ENCODE results near the gene SDK1. TPM values are rescaled to one million over a fixed set of nuclear protein-coding genes. Genes with fewer than 3 reads are reported as not detected.

SDK1 gene
- total RNA-seq, 1 experiment from 2014 or later = 9.3 TPM

DNA sequence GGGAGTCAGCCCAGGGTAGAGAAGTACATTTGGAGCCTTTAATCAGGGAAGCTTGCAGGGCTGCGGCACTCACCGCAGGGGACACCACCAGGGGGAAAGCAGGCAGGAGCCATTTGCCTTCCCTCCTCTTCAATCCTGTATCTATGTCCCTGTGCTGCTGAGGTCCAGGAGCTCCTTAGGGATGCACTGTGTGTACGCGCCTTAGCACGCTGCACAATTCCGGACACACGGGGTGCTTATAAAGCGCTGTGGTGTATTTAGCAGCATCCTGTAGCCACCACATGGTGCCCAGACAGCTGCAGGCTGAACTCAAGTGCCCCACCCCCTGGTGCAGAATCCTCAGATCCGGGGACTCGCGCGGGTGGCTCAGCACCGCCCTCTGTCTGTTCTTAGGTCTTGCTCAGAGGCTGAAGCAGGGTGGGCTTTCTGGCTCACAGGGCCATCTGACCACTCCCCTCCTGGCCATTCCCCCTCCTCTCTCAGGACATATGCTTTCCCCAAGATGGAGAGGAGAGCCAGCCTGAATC lies 421.4 kb downstream of the SDK1 start (continued):
- TF ChIP-seq, protein P1, sequence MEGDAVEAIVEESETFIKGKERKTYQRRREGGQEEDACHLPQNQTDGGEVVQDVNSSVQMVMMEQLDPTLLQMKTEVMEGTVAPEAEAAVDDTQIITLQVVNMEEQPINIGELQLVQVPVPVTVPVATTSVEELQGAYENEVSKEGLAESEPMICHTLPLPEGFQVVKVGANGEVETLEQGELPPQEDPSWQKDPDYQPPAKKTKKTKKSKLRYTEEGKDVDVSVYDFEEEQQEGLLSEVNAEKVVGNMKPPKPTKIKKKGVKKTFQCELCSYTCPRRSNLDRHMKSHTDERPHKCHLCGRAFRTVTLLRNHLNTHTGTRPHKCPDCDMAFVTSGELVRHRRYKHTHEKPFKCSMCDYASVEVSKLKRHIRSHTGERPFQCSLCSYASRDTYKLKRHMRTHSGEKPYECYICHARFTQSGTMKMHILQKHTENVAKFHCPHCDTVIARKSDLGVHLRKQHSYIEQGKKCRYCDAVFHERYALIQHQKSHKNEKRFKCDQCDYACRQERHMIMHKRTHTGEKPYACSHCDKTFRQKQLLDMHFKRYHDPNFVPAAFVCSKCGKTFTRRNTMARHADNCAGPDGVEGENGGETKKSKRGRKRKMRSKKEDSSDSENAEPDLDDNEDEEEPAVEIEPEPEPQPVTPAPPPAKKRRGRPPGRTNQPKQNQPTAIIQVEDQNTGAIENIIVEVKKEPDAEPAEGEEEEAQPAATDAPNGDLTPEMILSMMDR (IDR thresholded peaks at IDR 0.05) = 0 out of 2 replicates have a peak, but pooled peaks have one; percentile 16
- TF ChIP-seq ELF4 (CRISPR knock-in tag; IDR thresholded peaks at IDR 0.05; ENCODE audit: low read depth) (no peak), PRRX2 (CRISPR knock-in tag; IDR thresholded peaks at IDR 0.05) (no peak), FOXP1 (CRISPR knock-in tag; IDR thresholded peaks at IDR 0.05; ENCODE audit: borderline replicate concordance) (no peak), CREM (CRISPR knock-in tag; IDR thresholded peaks at IDR 0.05) (no peak), EMX1 (CRISPR knock-in tag; IDR thresholded peaks at IDR 0.05) (no peak), IRF2 (CRISPR knock-in tag; IDR thresholded peaks at IDR 0.05; ENCODE audit: borderline replicate concordance, low read depth) (no peak), ETV6 (CRISPR knock-in tag; IDR thresholded peaks at IDR 0.05) (peak; percentile 56; the same call in 1 of the 2 replicates), GABPB1 (CRISPR knock-in tag; IDR thresholded peaks at IDR 0.05) (no peak)
- TF ChIP-seq, protein P2, sequence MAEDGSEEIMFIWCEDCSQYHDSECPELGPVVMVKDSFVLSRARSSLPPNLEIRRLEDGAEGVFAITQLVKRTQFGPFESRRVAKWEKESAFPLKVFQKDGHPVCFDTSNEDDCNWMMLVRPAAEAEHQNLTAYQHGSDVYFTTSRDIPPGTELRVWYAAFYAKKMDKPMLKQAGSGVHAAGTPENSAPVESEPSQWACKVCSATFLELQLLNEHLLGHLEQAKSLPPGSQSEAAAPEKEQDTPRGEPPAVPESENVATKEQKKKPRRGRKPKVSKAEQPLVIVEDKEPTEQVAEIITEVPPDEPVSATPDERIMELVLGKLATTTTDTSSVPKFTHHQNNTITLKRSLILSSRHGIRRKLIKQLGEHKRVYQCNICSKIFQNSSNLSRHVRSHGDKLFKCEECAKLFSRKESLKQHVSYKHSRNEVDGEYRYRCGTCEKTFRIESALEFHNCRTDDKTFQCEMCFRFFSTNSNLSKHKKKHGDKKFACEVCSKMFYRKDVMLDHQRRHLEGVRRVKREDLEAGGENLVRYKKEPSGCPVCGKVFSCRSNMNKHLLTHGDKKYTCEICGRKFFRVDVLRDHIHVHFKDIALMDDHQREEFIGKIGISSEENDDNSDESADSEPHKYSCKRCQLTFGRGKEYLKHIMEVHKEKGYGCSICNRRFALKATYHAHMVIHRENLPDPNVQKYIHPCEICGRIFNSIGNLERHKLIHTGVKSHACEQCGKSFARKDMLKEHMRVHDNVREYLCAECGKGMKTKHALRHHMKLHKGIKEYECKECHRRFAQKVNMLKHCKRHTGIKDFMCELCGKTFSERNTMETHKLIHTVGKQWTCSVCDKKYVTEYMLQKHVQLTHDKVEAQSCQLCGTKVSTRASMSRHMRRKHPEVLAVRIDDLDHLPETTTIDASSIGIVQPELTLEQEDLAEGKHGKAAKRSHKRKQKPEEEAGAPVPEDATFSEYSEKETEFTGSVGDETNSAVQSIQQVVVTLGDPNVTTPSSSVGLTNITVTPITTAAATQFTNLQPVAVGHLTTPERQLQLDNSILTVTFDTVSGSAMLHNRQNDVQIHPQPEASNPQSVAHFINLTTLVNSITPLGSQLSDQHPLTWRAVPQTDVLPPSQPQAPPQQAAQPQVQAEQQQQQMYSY (CRISPR knock-in tag; IDR thresholded peaks at IDR 0.05) = no peak
- TF ChIP-seq, protein P3, sequence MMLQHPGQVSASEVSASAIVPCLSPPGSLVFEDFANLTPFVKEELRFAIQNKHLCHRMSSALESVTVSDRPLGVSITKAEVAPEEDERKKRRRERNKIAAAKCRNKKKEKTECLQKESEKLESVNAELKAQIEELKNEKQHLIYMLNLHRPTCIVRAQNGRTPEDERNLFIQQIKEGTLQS (CRISPR knock-in tag; conservative IDR thresholded peaks at IDR 0.05) = no peak
- TF ChIP-seq, protein P4, sequence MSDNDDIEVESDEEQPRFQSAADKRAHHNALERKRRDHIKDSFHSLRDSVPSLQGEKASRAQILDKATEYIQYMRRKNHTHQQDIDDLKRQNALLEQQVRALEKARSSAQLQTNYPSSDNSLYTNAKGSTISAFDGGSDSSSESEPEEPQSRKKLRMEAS (CRISPR knock-in tag; IDR thresholded peaks at IDR 0.05) = peak; percentile 37; the same call in 1 of the 2 replicates
- TF ChIP-seq, protein P5, sequence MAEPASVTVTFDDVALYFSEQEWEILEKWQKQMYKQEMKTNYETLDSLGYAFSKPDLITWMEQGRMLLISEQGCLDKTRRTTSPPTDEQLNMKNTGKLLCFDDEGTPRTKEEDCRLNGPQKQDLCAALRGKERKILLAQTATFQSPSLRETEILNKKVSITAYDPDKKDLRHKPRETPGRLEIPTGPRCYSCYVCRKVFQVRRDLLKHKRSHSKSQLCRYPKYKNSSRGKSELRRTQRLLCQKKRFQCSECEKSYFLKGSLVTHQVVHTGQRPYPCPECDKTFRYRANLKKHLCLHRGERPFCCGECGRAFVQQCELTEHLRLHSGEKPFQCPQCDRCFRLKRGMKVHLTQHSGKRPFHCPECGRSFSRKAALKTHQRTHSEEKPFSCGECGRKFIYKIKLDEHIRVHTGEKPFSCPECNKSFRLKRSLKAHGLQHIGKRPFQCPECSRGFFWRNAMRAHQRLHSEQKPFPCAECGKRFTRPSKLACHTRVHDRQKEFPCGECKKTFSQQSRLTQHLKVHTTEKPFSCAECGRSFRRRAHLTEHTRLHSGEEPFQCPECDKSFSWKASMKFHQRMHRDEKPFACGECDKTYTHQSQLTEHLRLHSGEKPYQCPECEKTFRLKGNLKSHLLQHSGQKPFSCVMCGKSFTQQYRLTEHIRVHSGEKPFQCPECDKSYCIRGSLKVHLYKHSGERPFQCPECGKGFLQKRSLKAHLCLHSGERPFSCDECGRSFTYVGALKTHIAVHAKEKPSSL (CRISPR knock-in tag; conservative IDR thresholded peaks at IDR 0.05) = no peak
- TF ChIP-seq, protein P6, sequence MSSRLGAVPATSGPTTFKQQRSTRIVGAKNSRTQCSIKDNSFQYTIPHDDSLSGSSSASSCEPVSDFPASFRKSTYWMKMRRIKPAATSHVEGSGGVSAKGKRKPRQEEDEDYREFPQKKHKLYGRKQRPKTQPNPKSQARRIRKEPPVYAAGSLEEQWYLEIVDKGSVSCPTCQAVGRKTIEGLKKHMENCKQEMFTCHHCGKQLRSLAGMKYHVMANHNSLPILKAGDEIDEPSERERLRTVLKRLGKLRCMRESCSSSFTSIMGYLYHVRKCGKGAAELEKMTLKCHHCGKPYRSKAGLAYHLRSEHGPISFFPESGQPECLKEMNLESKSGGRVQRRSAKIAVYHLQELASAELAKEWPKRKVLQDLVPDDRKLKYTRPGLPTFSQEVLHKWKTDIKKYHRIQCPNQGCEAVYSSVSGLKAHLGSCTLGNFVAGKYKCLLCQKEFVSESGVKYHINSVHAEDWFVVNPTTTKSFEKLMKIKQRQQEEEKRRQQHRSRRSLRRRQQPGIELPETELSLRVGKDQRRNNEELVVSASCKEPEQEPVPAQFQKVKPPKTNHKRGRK (CRISPR knock-in tag; IDR thresholded peaks at IDR 0.05; ENCODE audit: borderline replicate concordance) = no peak
- TF ChIP-seq, protein P7, sequence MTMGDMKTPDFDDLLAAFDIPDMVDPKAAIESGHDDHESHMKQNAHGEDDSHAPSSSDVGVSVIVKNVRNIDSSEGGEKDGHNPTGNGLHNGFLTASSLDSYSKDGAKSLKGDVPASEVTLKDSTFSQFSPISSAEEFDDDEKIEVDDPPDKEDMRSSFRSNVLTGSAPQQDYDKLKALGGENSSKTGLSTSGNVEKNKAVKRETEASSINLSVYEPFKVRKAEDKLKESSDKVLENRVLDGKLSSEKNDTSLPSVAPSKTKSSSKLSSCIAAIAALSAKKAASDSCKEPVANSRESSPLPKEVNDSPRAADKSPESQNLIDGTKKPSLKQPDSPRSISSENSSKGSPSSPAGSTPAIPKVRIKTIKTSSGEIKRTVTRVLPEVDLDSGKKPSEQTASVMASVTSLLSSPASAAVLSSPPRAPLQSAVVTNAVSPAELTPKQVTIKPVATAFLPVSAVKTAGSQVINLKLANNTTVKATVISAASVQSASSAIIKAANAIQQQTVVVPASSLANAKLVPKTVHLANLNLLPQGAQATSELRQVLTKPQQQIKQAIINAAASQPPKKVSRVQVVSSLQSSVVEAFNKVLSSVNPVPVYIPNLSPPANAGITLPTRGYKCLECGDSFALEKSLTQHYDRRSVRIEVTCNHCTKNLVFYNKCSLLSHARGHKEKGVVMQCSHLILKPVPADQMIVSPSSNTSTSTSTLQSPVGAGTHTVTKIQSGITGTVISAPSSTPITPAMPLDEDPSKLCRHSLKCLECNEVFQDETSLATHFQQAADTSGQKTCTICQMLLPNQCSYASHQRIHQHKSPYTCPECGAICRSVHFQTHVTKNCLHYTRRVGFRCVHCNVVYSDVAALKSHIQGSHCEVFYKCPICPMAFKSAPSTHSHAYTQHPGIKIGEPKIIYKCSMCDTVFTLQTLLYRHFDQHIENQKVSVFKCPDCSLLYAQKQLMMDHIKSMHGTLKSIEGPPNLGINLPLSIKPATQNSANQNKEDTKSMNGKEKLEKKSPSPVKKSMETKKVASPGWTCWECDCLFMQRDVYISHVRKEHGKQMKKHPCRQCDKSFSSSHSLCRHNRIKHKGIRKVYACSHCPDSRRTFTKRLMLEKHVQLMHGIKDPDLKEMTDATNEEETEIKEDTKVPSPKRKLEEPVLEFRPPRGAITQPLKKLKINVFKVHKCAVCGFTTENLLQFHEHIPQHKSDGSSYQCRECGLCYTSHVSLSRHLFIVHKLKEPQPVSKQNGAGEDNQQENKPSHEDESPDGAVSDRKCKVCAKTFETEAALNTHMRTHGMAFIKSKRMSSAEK (CRISPR knock-in tag; IDR thresholded peaks at IDR 0.05; ENCODE audit: borderline replicate concordance) = no peak
- TF ChIP-seq, protein P8, sequence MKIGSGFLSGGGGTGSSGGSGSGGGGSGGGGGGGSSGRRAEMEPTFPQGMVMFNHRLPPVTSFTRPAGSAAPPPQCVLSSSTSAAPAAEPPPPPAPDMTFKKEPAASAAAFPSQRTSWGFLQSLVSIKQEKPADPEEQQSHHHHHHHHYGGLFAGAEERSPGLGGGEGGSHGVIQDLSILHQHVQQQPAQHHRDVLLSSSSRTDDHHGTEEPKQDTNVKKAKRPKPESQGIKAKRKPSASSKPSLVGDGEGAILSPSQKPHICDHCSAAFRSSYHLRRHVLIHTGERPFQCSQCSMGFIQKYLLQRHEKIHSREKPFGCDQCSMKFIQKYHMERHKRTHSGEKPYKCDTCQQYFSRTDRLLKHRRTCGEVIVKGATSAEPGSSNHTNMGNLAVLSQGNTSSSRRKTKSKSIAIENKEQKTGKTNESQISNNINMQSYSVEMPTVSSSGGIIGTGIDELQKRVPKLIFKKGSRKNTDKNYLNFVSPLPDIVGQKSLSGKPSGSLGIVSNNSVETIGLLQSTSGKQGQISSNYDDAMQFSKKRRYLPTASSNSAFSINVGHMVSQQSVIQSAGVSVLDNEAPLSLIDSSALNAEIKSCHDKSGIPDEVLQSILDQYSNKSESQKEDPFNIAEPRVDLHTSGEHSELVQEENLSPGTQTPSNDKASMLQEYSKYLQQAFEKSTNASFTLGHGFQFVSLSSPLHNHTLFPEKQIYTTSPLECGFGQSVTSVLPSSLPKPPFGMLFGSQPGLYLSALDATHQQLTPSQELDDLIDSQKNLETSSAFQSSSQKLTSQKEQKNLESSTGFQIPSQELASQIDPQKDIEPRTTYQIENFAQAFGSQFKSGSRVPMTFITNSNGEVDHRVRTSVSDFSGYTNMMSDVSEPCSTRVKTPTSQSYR (CRISPR knock-in tag; IDR thresholded peaks at IDR 0.05) = no peak
- TF ChIP-seq, protein P9, sequence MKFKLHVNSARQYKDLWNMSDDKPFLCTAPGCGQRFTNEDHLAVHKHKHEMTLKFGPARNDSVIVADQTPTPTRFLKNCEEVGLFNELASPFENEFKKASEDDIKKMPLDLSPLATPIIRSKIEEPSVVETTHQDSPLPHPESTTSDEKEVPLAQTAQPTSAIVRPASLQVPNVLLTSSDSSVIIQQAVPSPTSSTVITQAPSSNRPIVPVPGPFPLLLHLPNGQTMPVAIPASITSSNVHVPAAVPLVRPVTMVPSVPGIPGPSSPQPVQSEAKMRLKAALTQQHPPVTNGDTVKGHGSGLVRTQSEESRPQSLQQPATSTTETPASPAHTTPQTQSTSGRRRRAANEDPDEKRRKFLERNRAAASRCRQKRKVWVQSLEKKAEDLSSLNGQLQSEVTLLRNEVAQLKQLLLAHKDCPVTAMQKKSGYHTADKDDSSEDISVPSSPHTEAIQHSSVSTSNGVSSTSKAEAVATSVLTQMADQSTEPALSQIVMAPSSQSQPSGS (CRISPR knock-in tag; IDR thresholded peaks at IDR 0.05; ENCODE audit: borderline replicate concordance, low read depth) = no peak

Data from WTC11 (cell line).